NCI-H345 treated with DMSO at 0.1 percent for 48 hours (cell line): ENCODE data around the gene NTM.
"Not testable (repeated sequence)": the region's sequence is repeated elsewhere in the genome, so short reads cannot be mapped to it uniquely, and the experiment has no call there.

Experiments
- DNase-seq: peaks from one replicate; lab custom pipeline; 2025; ENCODE audit not compliant: unreplicated experiment; lab: John Stamatoyannopoulos, UW

Gene NTM

DNA sequence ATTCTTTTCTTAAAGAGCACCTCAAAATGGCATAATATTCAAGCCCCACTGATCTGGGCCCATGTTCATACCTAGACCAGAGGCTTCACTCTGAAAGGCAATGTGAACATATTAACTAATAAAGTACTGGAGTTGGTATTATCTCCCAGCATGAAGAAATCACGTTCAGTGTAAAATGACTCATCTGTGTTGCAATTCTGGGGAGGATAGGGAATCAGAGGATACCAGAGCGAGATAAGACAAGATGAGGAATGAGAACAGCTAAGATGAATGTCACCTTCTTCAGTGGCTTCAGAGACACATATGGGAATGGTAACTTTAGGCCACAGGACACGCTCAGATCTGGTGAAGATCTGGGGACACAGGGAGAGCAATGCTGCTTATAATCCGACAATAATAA is 121.1 kb downstream of the NTM start:
- no peak for DNase-seq

DNA sequence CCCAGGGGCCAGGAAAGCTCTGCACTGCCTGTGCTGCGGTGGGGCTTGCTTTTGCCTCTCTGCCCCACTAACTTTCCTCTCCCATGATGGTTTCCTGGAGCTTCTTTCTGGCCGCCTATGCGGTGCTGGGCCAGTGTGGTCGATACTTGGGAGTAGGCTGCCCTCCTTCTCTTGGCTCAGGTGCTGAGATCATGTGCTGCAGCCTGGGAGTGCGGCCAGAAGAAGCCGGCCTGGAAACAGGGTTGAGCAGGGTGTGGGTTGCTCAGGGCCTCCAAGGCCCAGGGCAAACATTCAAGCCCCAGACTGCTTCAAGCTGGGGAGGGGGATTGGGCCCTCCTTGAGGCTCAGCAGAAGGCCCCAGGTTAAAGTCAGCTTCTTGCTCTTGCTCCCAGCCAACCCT is 125.0 kb downstream of the NTM start:
- DNase-seq, result no peak

DNA sequence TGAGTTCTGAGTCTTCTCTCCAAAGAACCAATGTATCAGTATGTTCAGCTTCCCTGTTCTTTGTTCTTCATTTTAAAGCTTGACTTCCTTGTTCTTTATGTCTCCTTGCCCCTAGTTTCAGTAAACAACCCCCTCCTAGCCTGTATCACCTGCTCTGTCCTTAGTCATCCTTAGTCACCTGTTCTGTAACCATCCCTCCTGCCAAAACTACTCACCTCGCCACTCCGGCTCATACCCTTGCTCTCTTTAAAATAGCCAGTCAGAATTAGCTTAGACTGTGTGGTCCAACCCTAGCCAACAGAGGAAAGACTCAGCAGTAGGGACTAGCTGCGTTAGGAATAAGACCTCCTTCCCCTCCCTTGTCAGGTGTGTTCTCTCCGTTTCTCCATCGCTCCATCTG is 127.3 kb downstream of the NTM start:
- not testable (repeated sequence) for DNase-seq

DNA sequence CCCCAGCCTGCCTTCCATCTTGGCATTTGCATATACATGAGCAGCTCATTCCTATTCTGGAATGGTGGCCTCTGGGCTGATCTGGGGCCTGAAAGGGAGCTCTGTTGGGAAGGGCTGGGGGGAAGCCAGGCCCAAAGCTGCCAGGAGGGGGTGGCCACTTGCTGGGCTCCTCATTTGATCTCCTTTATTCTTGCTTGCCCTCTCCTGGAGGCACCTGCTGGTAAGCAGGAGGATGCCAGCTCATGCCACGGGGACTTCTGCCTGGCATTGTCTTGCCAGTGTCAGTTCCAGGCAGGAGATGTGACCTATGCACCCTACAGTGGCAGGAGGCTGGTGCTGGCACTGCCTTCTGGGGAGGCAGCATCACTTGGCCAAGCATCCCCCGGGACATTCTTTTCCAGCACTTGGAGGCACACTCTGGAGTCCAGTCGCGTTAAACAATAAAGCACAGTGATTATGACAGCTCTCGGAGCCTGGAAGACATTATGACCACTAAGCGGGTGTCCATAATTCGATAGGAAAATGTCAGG is 128.3 kb downstream of the NTM start:
- no peak for DNase-seq

DNA sequence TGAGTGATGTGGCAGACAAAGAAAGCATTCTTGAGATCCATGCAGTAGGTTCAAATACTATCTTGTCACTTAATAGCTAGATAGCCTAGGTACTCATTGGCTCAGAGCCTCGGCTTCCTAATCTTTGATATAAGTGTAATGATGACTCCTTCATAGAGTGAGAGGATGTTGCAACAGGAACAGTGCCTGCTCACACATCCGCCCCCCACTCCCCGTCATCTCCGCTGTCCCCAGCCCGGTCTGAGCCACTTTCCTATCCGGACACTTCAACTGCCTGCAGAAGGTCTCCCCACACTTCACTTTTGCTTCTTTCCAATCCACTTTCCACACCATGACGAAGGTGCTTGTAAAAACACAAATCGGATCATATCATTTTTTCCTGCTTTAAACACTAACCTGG is 128.8 kb downstream of the NTM start:
- DNase-seq, result no peak

- no peak for DNase-seq
These were observed 132.6 kb downstream of the NTM start for GRCh38 chr11:131503017-131503416.

- DNase-seq, result no peak
These were observed 134.0 kb downstream of the NTM start for GRCh38 chr11:131504199-131504949.

- no peak for DNase-seq
These were observed 135.9 kb downstream of the NTM start for GRCh38 chr11:131506348-131506747.

DNA sequence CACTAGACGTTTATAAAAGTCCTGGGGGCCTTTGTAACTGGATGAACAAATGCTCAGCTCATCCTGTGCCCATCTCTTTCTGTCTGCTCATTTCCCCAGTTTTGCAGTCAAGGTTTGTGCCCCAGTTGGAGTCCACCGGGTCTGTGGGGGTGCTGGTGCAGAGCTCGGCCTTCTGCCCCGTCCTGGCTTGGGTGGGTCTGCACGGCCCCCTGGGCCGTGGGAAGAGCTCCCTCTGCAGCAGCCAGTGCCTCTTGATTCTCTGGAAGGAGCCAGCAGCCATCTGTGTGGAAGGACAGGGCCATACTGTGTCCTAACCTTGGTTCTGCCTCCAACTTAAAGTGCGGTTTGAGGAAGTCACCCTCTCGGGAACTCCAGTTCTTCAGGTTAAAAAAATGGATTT is 140.2 kb downstream of the NTM start:
- DNase-seq, result no peak

- DNase-seq, result no peak
These were observed 141.4 kb downstream of the NTM start for GRCh38 chr11:131511794-131512193.

GRCh38 chr11:131512228-131512627 is 141.8 kb downstream of the NTM start:
- no peak for DNase-seq

DNA sequence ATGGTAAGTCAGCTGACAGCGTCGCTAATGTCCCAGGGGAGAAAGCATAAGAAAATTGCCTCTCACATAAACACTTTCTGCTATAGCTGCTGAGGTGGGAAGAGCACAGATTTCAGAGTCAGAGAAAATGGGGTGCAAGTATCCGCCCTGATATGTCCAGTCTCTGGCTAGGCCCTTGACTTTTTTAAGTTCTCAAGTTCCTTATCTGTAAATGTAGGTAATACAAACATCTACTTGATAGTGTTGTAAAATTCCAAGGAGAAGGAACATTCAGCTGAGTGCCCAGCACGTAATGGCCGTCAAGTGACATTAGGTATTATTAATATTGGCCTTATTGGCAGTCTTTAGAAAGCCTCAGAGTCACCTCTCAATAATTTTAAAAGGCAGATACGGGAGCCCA is 143.6 kb downstream of the NTM start:
- no peak for DNase-seq

- no peak for DNase-seq
These were observed 148.0 kb downstream of the NTM start for GRCh38 chr11:131518305-131518838.

DNA sequence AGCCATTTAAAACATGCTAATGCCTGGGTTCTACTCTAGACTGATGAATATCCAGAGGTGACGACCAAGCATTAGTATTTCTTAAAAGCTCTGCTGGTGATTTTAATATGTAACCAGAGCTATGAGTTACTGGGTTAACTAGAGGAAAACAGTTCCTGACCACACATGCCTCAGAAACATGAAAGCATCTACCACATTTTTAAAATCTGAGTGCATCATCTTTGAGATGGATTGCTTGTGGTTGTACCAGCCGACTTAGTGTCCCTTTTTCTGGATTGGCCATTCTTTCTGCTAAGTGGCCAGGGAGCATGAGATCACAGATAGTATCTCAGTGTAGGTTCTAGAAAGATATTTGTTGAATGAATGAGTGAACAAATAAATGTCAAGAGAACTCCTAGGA is 152.4 kb downstream of the NTM start:
- no peak for DNase-seq

GRCh38 chr11:131530407-131530806 is 160.0 kb downstream of the NTM start:
- no peak for DNase-seq

- no peak for DNase-seq
These were observed 162.7 kb downstream of the NTM start for GRCh38 chr11:131533149-131533548.

DNA sequence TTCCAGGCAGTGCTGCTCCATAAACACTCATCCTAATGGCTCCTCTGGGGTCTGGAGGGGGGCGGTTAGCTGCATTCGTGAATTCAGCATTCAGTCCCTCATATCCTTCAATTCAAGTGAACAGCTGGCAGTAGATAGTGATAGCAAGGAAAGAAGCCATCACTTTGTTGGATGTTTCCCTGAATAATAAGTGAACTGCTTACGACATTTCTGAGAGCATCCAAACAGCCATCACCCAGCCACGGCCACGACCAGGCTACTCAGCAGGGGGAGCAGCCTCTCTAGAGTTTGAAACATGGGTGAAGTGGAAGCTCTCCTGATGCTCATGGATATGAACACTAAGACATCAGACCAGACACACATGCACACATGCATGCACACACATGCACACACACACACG is 163.6 kb downstream of the NTM start:
- DNase-seq, result no peak

DNA sequence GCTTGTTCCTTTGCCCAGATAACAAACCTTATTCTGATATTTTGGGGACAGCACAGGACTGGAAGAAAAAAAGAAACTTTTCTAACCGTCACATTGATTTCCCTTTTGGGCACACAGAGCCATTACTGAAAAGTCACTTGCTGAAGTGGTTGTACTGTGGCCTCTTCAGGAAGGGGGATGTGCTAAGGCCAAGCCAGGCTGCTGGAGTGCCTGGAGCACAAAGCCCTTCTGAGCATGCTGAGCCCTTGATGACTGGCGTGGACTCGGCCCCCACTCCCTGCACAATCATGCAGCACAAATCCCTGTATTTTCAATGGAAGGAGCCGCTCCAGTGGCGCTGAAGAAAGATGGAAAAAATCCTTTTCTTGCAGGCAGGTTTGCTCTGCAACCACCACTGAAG is 164.2 kb downstream of the NTM start:
- DNase-seq, result no peak

DNA sequence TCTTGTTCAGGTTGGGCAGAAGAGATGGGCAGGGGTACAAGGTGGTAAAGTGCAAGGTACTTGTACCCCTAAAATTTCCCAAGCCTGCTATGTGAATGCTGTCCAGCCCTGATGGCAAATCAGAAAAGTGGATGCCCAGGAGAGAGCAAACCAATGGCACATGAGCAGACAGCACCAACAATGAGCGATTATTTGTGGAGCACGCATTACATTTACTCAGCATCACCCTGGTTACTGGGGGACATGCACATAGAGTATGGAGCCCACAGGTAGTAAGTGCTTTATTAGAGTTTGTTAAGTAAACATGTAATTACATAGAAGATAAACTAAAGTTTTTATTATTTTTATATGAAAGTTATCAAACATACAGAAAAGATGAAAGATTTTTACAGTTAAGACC is 165.7 kb downstream of the NTM start:
- DNase-seq, result no peak

- DNase-seq, result no peak
These were observed 166.8 kb downstream of the NTM start for GRCh38 chr11:131537196-131537595.

DNA sequence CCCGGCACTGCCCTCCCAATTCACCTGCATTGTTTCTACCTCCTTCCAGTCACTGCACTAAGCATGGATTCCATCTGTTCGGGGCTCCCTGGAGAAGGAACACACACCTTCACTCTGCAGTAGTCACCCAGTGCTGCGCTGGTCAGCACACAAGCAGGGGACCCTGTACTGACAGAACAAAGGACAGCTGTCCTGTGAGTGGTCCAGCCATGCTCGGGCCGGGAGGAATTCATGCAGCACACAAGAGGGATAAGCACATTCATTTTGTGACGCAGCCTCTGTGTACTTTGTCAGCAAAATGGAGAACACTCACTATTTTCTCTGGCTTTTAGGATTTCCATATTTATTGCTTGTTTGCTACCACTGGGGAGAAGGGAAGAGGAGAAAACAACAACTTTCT is 167.3 kb downstream of the NTM start:
- no peak for DNase-seq

GRCh38 chr11:131538322-131538721 is 167.9 kb downstream of the NTM start:
- no peak for DNase-seq

DNA sequence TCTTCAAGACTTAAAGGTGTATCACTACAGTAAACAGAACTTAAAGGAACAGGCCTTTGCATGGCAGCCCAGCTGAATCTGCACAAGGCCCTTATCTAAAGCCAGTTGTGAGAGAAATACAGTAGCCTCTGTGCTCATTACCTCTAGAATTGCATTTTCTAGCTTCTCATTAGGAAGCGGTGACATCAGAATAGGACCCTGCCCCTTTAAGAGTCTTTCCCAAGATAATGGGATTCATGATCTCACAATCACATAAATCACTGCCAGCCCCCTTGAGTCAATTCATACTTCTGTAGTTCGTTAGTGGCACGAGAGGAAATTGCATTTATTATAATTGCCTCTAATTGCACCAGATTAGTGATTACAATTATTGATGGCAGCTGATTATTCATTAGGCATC is 170.3 kb downstream of the NTM start:
- no peak for DNase-seq
